HG02623 (cell line): ENCODE data around the gene AMOTL1.

Source experiments
- ATAC-seq: cut with Tn5 transposase; IDR thresholded peaks from one replicate; pipeline ENCODE4 v1.9.1; 2021; ENCODE audit warnings: moderate library complexity; ENCODE audit not compliant: unreplicated experiment

The AMOTL1 gene

GRCh38 chr11:94767701-94768601, at the start of gene AMOTL1:
Gene AMOTL1 (plus strand): TSS chr11:94768356. CDS start chr11:94768512, 156 bp downstream.
- peak; percentile 80 for ATAC-seq

GRCh38 chr11:94719876-94720275, 48.3 kb upstream of the AMOTL1 start:
- no peak for ATAC-seq

GRCh38 chr11:94721565-94722292, 46.4 kb upstream of the AMOTL1 start:
- ATAC-seq: no peak

- no peak for ATAC-seq
These were observed 45.4 kb upstream of the AMOTL1 start for GRCh38 chr11:94722735-94723134.

GRCh38 chr11:94725097-94725496, 43.1 kb upstream of the AMOTL1 start:
- ATAC-seq: no peak

GRCh38 chr11:94727819-94728218, 40.3 kb upstream of the AMOTL1 start:
- ATAC-seq: no peak

- no peak for ATAC-seq
These were observed 39.6 kb upstream of the AMOTL1 start for GRCh38 chr11:94728541-94728940.

- ATAC-seq: no peak
These were observed 39.0 kb upstream of the AMOTL1 start for GRCh38 chr11:94728966-94729751.

GRCh38 chr11:94730153-94730552, 38.0 kb upstream of the AMOTL1 start:
- no peak for ATAC-seq

GRCh38 chr11:94731880-94732601, 36.1 kb upstream of the AMOTL1 start:
- no peak for ATAC-seq

GRCh38 chr11:94732617-94733281, 35.4 kb upstream of the AMOTL1 start:
- ATAC-seq: no peak

- ATAC-seq: no peak
These were observed 33.4 kb upstream of the AMOTL1 start for GRCh38 chr11:94734563-94735275.

GRCh38 chr11:94735907-94736306, 32.2 kb upstream of the AMOTL1 start:
- ATAC-seq: no peak

- no peak for ATAC-seq
These were observed 31.0 kb upstream of the AMOTL1 start for GRCh38 chr11:94737171-94737611.

GRCh38 chr11:94738746-94739145, 29.4 kb upstream of the AMOTL1 start:
- no peak for ATAC-seq

- no peak for ATAC-seq
These were observed 28.8 kb upstream of the AMOTL1 start for GRCh38 chr11:94739331-94739730.

- ATAC-seq: no peak
These were observed 27.8 kb upstream of the AMOTL1 start for GRCh38 chr11:94740083-94741021.

- ATAC-seq: no peak
These were observed 27.0 kb upstream of the AMOTL1 start for GRCh38 chr11:94741022-94741679.
